H1 (cell line): ENCODE measurements around the gene ADAMTS17. TPM values are rescaled to one million over a fixed set of nuclear protein-coding genes. Genes with fewer than 3 reads are reported as not detected.

Experiments
- ASH2L ChIP-seq: fragments of 200-600, 300-600 bp; sonication (generic); IDR thresholded peaks from one replicate; pipeline ENCODE4 v1.7.1; 2017; ENCODE audit warnings: low read length
- E2F6 ChIP-seq: IDR thresholded peaks from 2 replicates; pipeline ENCODE4 v1.6.1; 2012; ENCODE audit warnings: inconsistent platforms
- KDM4A ChIP-seq: IDR thresholded peaks from one replicate; pipeline ENCODE4 v1.7.1; 2012; ENCODE audit warnings: low read depth, mild to moderate bottlenecking, moderate library complexity, low read length, inconsistent platforms; ENCODE audit not compliant: severe bottlenecking
- POLR2AphosphoS5 ChIP-seq: IDR thresholded peaks from 2 replicates; pipeline ENCODE4 v1.6.1; 2011; ENCODE audit warnings: low read depth, low read length
- RFX5 ChIP-seq: IDR thresholded peaks from 2 replicates; pipeline ENCODE4 v1.6.1; 2011; ENCODE audit warnings: low read depth, low read length, improper control_type of control experiment, borderline replicate concordance
- SIRT6 ChIP-seq: IDR thresholded peaks from one replicate; pipeline ENCODE4 v1.7.1; 2012; ENCODE audit warnings: low read length, inconsistent platforms
- SUZ12 ChIP-seq: fragments of 200-600 bp; sonication (generic); IDR thresholded peaks from 2 replicates; pipeline ENCODE4 v1.6.1; 2012; ENCODE audit warnings: mild to moderate bottlenecking, inconsistent platforms, low read length, moderate library complexity, mixed read lengths
- polyA plus RNA-seq, 7 experiments: library from polyadenylated mRNA; depleted of rRNA in 3 of 7; stranded (reverse) in 5 of 7; unstranded in 2 of 7; fragments of >200 nt in 5 of 7; fragments of 200-250 nt in 2 of 7; gene quantifications; 1 replicate in 5 of 7; 2 replicates in 1 of 7; 4 replicates in 1 of 7; pipeline versions ENCODE4 v1.2.1 to v1.2.3, GENCODE V29; 2011 to 2013; ENCODE audit warnings: missing spikeins in 2 of 7, mixed read lengths in 2 of 7
- total RNA-seq: library from RNA; stranded (reverse); fragmentation: NEBNext Ultra II Directional; extraction: Animal tissue kit (Norgen Biotek cat#: 25700); gene quantifications from 2 replicates; pipeline ENCODE4 v1.2.1, GENCODE V29; 2021
- TF ChIP-seq, protein P1 (sequence below): IDR thresholded peaks from 2 replicates; pipeline ENCODE4 v1.6.1; 2011; ENCODE audit warnings: low read length, improper control_type of control experiment

The ADAMTS17 gene
- total and polyA plus RNA-seq, 2 of the 8 experiments (the other 6 are each of a cell fraction or from before 2014, with no cell fraction given): 0.51 to 1.7 TPM

DNA sequence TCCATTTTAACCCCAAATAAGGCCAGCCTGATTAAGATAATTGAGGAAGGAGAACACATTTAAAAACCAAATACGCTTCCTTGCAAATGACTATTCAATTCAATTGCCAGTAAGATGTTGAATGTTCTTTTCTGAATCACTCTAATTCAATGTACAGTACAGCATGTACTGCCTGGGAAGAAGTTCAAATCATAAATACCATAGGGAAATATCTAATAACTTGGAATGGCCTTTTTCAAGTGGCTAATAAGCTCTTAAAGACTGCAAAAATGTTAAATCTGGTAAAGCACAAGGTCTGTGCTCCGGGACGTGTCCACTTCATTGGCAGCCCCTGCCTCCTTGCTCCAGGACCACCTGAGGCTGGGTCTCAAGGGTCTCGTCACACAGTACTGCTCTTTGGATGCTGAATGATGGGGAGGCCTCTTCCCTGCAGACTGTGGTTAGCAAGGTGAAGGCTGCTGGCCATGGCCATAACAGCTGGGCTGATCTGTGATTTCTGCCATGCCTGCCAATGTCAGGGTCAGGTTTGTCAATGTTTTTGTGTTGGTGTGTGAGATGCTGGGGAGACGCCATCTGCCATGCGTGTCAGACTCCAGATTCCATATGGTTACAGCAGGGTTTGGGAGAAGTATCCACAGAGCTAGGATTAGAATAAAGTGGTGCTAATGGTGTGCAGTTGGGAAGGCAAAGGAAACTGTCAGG, 300.5 kb downstream of the ADAMTS17 start (continued):
- TF ChIP-seq SIRT6: no peak
- TF ChIP-seq SUZ12: no peak
- TF ChIP-seq E2F6: no peak
- TF ChIP-seq POLR2AphosphoS5: no peak
- no peak for TF ChIP-seq RFX5
- TF ChIP-seq, protein P1, sequence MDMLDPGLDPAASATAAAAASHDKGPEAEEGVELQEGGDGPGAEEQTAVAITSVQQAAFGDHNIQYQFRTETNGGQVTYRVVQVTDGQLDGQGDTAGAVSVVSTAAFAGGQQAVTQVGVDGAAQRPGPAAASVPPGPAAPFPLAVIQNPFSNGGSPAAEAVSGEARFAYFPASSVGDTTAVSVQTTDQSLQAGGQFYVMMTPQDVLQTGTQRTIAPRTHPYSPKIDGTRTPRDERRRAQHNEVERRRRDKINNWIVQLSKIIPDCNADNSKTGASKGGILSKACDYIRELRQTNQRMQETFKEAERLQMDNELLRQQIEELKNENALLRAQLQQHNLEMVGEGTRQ: no peak
- no peak for TF ChIP-seq KDM4A
- no peak for TF ChIP-seq ASH2L
